NCI-H510A treated with DMSO at 0.1 percent for 48 hours (cell line): Measurements from ENCODE around the gene SUPT3H.

Experiments
- DNase-seq: peaks from one replicate; lab custom pipeline; 2025; lab: John Stamatoyannopoulos, UW

The SUPT3H gene

DNA sequence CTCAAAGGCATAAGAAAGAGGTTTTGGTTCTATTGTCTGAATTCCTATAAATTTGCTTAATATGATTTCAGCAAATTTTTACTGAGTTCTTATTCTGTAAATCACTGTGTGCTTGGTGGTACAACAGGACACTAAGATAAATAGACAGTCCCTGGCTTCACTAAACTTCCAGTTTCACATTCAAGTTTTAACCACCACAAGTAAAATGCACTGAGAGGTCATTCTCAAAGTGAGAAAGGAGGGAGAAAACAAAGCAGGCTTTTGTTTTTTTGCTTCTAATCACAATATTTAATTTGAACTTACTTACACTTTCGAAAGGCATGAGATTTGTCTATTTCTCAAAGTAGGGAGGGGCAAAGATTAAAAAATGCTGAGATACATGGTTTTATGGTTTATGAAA is 544.5 kb downstream of the SUPT3H start:
- DNase-seq: no peak

DNA sequence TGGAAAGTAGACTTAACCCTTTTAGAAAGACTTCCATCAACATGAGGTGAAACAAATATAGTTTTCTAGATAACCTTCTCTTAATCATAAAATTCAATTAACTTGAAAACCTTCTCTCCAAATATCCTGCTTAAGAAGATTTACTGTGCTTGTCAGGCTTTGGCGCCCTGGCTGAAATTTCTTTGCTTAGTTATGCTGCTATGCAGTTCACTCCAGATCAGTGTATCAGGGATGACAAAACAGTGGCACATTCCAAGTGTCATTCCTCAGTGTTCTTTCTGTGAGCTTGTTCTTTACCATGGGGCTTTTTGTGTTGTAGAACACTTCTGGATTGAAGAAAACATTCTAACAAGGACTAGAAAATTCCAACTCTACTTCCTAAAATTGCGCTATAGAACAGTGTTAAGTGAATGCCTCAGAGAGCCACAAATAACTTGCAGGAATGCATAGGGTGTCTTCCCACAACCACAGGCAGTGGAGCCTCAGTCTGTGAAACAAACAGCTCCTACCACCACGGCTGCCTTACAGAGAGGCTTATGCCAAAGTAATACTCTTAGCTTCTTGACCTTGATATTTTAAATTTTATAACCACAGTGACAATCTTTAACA is 546.6 kb downstream of the SUPT3H start:
- no peak for DNase-seq

DNA sequence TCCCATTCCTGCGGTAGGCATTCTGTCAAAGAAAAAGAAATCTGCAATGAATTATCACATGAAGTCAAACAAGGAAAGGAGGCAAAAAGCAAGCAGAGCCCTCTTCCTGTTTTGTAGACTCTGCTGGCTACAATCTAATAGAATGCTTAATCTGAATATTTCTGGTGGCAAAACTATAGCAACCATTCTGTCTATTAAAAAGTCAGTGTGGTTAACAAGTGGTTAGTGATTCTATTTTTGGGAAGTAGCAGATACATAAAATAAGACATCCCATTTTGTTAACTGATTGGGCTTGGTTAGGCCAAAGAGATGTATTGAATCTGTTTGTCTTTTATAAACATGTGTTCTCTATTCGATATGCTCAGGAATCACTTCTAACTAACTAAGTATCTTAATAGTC is 547.9 kb downstream of the SUPT3H start:
- no peak for DNase-seq

DNA sequence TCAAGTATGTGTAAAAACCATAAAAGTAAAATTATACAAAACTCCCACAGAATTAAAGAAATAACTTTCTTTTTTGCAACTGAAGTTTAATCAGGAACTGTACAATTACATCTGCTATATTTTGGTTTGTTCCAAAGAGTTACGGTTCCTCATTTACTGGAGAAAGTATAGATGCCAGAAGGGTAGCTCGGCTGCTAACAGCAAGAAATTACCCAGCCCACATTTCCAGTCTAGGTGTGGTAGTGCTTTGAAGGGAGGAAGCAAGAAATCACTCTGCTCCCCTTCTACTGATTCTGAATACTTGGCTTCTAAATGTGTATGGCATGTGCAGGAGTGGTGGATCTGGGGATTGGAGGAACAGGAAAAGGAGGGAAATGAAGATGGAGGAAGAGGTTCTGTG is 549.0 kb downstream of the SUPT3H start:
- DNase-seq: no peak

DNA sequence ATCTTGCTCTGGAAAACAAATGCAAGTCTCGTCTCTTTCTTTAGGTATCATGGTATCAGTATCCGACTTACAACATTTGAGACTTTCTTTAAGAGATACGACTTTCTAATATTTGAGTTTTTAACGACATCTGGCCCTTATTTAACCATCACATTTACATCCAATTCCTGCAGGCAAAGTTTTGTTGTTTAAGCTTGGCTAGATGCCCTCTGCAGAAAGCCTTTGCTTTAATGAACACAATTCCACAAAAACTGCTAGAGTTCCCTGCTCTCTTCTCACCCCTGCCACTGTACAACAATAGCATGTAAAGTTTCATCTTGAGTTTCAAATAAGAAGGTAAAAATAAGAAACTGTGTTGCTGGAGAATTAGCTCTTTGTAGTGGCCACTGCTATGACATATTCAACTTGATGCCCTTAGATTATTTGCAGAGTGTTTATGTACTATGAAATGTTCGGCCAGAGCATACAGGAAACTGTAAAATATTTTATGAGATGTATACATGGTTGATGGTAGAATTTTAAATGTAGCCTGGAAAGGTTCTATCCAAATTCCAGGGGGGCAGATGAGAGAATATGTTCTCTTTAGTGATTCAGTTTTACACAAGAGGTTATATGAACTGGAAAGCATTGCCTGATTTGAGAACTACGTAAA is 551.6 kb downstream of the SUPT3H start:
- no peak for DNase-seq

DNA sequence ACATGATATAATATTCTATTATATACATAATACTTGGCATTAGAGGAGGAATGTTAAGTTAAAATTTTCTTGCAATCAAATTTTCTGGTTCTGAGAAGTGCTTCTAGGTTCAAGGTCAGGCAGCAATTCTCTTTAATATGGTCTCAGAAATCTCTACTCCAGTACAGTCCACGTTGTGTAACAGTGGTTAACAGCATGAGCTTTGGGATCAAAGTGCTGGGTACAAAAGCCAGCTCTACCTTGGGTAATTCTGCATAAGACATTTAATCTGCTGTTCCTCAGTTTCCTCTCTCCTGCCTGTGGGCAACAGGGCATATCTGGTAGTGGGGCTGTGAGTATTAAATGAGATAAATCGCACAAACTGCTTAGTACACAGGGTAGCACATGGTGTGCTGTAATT is 552.5 kb downstream of the SUPT3H start:
- no peak for DNase-seq

DNA sequence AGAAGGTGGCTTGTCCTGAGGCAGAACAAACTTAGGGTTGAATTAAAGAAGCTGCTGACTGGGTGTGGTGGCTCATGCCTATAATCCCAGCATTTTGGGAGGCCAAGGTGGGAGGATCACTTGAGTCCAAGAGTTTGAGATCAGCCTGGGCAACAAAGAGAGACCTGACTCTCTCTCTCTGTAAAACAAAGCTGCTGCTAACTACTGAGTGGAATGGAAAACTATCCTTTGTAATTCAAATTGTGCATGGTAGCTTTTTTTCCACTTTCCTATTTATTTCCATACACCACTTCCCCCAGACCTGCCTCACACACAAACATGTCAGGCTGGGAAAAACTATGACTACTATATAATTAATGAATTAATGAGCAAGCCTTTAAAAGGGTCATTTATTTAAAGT is 553.2 kb downstream of the SUPT3H start:
- no peak for DNase-seq

DNA sequence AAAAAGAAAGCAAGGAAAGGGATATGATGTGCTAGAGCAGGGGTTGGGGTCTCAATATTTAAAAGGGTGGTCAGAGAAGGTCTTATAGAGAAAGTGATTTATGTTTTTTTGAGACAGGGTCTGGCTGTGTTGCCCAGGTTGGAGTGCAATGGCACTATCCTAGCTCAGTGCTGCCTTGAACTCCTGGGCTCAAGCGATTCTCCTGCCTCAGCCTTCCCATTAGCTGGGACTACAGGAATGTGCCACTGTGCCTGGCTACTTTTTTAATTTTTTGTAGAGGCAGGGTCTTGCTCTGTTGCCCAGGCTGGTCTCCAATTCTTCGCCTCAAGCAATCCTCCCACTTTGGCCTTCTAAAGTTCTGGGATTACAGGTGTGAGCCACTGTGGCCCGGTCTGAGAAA is 557.0 kb downstream of the SUPT3H start:
- DNase-seq: no peak

DNA sequence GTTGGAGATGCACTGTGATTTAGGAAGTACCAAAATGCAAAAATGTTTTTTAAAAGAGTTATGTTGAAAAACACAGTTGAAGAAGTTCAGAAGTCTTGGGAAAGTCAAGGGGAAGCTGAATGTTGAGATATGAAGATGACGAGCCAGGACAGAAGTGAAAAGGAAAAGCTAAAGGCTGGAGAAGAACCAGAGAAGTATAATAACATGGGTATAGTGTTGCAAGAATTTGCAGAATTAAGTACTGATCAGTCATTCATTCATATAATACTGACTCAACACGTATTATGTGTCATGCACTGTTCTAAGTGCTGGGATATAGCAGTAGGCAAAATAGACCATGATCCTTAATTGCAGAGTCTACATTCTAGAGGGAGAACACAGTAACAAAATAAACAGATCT is 557.4 kb downstream of the SUPT3H start:
- no peak for DNase-seq

DNA sequence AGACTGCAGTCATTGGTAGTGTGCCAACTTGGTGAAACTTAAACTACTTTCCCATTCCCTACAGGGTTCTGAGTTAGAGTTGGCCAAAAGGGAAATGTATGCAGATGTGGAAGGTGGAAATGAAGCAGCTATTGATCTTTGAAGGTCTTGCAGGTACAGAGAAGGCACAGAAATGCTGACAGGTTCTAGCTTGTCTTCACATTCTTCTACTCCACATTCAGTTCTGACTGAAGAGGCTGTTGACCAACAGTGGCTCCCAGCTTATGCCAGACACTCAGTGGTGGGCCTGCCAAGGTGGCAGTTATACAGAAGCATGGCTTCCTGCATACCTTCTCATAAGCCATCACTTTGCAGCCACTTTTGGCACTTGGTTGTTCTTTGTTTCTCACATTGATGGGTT is 566.3 kb downstream of the SUPT3H start:
- DNase-seq: no peak

DNA sequence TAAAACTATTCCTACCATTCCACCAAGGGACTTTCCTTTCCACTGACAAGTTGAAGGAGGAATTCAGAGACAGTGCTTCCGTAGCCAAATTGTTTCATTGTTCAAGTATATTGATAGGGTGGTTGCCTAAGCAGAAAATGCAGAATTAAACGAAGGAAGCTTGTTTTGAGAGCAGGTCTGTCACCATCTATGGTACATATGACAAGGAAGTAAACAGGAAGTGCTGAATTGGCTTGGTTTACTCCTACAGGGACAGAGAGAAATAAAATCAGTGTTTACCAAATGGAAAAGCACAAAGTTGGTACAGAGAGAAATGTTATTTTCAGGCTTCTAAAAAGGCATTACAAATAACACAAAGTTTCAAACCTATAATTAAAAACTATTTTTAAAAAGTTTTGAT is 568.5 kb downstream of the SUPT3H start:
- no peak for DNase-seq

DNA sequence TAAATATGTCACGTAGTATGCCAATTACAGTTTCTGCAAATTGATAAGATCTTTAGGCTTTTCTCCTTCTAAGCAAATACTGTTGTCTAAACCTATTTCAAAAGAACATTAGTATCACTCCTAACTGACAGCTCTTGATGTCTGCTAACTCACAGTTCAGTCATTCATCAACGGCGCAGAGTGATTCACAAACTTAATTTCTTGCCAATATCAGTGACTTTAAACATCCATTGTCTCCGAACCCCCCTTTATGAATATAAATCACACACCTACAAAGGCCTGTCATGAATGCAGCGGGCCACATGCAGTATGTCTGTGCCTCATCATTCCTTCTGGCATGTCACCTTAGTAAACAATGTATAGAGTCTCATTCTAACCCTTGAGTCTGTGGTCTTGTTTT is 569.6 kb downstream of the SUPT3H start:
- DNase-seq: no peak

DNA sequence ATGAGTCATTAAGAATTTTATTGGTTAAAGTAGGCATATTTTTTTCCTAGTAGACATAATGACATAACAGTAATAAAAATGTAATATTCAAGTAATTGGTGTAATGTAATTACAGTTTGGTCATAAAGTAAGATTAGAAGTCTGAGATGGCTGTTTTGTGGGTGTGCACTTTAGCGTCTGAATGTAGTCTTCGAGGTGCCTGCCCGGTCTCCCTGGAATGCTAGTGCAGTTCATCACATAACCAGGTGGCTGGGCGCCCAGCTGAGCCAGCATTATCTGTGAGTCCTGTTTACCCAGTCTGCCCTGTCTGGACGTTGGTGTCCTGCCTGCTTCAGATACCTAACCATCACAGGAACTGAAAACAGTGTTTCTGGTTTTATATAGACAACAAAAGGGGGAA is 571.1 kb downstream of the SUPT3H start:
- DNase-seq: no peak

DNA sequence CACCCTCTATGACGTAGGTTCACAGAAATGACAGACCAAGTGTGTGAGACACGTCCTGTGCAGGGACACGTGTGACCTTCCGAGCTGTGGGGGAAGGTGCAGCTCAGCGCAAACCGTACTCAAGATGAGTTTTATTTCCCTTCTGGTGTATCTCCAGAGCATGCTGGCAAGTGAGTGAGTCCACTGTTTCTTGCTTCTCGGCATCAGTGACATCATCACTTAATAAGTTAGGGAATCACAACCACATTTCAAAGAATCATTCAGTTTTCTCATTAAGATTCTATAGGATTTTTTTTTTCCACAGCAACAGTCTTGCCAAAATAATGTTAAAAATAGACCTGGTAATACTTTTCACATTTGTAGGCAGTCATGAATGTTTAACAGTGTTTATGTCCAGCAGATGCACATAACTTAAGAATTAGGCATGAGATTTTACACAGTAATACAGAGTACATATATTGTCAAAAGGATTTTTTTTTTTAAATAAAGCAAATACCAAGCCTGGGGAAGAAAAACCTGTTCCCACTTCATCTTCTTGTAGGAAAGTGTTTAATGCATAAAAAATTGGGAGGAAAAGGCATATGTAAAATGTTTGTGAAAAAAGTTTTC is 572.4 kb downstream of the SUPT3H start:
- no peak for DNase-seq

DNA sequence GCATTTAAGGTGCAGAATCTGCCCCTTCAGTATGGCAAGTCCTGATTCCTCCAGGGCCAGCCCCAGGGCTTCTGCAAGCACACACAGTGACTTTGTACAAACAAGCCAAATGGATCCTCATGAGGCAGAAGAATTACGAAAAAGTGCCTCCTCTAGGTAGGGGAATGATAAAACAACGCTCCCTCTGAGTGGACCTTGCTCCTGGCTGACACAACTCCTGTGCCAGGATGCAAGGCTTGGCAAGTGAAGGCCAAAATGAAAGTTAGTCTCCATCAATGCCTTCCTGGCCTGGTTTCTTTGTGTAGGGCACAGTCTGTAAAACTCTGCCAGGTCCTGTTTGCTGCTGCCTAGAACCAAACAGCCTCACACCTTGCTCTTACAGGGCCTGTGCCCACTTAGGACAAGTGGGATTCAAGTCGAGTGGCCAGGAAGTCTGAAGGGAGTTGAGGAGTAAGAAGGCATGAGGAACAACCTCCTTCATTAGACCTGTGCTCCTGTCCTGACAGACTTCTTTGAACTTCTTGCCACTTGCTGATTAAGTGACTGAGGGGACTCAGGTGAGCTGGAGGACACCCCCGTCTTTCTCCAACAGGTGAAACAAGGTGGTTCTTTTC is 573.1 kb downstream of the SUPT3H start:
- no peak for DNase-seq

DNA sequence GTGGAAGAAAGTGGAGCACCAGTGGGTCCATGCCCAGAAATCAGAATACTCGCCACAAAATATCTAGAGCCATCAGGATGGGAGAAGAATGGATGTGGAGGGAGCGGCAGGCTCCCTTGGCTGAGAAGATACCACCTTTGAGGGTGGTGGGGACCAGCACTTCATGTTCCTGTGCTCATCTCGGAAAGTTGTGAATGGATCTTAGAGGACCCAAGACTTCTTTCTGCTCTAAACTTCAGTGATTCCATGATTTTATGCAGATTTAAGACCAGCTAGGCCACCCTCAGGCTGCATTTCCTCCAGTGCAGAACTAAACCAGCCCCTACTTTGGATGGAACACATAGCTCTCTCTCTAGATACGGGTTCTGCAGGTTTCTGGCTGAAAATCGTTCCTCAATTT is 573.7 kb downstream of the SUPT3H start:
- no peak for DNase-seq

DNA sequence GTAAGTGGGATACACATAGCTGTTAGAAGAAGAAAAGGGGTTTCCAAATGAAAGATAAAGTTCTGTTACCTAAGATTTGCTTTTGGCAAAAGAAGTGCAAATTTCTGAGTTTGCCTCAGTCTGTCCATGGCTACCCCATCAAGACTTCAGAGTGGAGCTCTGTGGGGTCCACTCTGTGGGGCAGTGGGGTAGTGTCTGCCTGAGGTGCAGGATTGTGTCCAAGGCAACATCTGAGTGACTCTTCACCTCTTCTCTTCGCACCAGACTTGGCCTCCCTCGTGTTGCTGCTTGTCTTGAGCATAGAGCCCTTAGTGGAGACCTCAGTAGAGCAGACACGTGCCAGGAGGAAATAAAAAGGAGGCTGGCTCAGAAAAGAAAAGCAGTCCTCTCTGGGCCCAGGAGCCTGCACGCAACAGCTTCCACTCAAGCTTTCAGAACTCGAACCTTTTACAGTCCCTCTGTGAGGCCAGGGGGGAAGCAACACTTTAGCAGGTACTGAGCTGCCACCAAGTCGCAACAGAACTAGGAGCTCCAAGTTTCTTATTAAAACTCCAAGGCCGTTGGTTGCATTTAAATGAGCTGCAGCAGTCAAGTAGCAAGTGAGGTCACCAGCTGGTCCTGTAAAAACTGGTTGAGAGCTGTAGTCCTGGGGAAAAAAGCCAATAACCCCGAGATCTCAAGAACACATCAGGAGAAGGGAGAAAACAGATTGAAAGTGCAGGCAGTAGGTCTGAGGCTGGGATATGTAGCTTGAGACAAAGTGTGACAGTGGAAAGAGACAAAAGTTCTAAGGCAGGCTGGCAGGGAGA is 576.7 kb downstream of the SUPT3H start:
- no peak for DNase-seq

DNA sequence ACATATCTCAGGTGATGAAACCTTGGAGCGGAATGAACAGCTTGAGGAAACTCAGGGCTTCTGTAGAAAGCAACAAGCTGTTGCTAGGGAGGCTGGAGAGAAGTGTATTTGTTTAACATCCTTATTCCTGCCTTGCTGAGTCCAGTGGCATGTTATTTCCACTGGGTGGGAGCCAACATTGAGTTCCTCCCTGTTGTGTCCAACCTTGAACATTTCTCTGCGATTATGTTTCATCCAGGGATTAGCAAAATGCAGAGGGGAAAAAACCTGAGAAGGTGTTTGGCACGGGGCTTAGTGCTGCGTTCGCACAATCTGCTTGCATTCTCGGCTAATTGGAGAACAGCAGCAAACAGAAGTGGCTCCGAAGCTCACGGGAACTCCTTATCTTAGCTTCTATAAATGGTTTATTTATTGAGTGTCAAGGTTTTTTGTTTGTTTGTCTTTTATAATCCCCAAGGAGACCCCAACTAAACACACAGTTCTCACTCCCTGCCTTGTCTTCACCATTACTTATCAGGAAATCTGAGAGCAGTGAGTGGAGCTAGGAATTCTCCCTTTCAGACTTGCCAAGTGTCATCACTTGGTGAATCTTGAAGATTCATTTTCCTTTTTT is 577.5 kb downstream of the SUPT3H start:
- DNase-seq: no peak

DNA sequence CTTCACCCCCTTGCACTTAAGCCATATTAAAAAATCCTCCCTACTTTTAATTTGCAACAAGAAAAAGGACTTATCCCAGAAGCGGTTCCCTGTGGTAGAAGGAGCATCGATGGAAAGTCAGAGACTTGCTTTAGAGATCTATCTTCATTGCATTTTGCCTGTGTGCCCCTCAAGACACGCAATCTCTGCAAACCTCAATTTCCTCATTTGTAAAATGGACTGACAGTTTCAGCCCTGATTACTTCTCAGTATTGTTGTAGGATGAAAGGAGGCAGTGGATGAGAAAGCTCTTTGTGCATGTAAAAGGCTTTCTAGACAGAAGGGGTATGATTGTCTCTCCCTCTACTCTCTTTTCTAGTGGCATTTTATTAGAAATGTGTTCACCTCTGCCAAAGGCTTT is 580.0 kb downstream of the SUPT3H start:
- DNase-seq: no peak

DNA sequence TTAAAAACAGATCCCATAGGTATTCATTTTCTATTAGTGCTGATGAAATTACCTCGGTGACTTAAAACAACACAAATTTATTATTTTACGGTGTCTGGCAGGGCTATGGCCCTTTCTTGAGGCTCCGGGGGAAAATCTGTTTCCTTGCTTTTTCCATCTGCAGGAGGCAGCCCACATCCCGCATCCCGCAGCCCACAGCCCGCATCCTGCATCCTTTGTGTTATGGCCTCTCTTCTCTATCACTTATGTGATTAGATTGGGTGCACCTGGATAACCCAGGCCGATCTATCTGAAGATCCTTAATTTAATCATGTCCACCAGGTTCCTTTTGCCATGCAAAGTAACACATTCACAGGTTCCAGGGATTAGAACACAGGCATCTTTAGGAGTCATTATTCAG is 582.4 kb downstream of the SUPT3H start:
- DNase-seq: no peak

DNA sequence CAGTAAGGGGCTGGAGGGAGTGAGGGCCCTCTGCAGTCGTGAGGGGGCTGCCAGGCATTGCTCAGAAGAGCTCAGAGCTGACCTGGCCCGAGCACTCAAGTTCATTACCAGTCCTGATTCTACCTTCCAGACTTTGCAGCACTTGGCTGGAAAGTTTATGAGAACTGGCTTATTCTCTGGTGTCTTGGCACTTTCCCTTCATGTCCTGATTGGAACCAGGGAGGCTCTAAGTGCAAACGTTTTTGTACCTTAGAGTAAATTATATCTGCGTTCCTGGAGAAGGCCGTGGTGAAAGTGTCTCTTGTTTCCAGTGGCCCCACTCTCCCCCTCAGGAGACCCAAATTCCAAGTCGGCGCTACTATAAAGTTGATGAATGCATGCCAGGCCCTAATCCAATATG is 587.9 kb downstream of the SUPT3H start:
- no peak for DNase-seq

DNA sequence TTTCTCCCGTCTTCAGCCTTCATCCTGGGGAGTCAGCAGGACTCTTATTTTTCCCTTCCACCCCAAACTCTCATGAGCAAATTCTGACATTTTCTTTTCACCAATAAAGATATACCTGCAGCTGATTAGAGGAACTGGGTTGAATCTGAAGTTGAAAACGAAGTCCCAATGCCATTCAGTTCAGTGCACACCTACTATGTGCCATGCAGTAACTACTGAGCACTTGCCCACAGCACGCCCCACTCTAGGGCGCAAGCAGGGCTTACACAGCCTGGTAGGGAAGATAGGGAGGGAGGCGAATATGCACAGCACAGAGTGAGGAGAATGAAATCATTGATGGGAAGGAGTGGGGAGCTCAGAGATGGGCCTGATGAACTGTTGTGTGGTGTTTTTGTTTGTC is 588.7 kb downstream of the SUPT3H start:
- DNase-seq: no peak
